ENCODE data around the gene UNC50.

Gene UNC50

GRCh38 chr2:98576666-98577312 lies 31.6 kb upstream of the UNC50 start:
- H3K36me3 ChIP-seq (ENCODE audit: control insufficient read depth, insufficient read depth, low read length): peaks cover 90% of the 10 kb centered on the region
- no peaks in the 10 kb centered on the region for H3K9me3 ChIP-seq (ENCODE audit: control insufficient read depth, low read length)
- H3K4me3 ChIP-seq (ENCODE audit: insufficient read depth, low read depth, low read length, poor library complexity, severe bottlenecking): no peak overlapping the region
- DNase-seq: no peak
- H3K27me3 ChIP-seq (replicated peaks; ENCODE audit: control insufficient read depth, insufficient read depth, low read length, poor library complexity, severe bottlenecking): no peaks in the 10 kb centered on the region
- H3K27ac ChIP-seq (ENCODE audit: insufficient read depth, low read length, poor library complexity, severe bottlenecking): no peak overlapping the region
- H3K4me1 ChIP-seq (ENCODE audit: control insufficient read depth, insufficient read depth, low read length, poor library complexity, severe bottlenecking): no peaks in the 10 kb centered on the region

- Histone ChIP-seq H3K9me3 (ENCODE audit: control insufficient read depth, low read length) (no peaks in the 10 kb centered on the region), H3K27me3 (replicated peaks; ENCODE audit: control insufficient read depth, insufficient read depth, low read length, poor library complexity, severe bottlenecking) (no peaks in the 10 kb centered on the region), H3K4me1 (ENCODE audit: control insufficient read depth, insufficient read depth, low read length, poor library complexity, severe bottlenecking) (no peaks in the 10 kb centered on the region), H3K4me3 (ENCODE audit: insufficient read depth, low read depth, low read length, poor library complexity, severe bottlenecking) (no peak overlapping the region), H3K36me3 (ENCODE audit: control insufficient read depth, insufficient read depth, low read length) (peaks cover 88% of the 10 kb centered on the region), H3K27ac (ENCODE audit: insufficient read depth, low read length, poor library complexity, severe bottlenecking) (no peak overlapping the region)
- DNase-seq: no peak
Measured at GRCh38 chr2:98577313-98577712, 31.1 kb upstream of the UNC50 start.

- Histone ChIP-seq H3K4me3 (ENCODE audit: insufficient read depth, low read depth, low read length, poor library complexity, severe bottlenecking) (no peak overlapping the region), H3K27ac (ENCODE audit: insufficient read depth, low read length, poor library complexity, severe bottlenecking) (no peak overlapping the region), H3K9me3 (ENCODE audit: control insufficient read depth, low read length) (no peaks in the 10 kb centered on the region), H3K36me3 (ENCODE audit: control insufficient read depth, insufficient read depth, low read length) (peaks cover 88% of the 10 kb centered on the region), H3K4me1 (ENCODE audit: control insufficient read depth, insufficient read depth, low read length, poor library complexity, severe bottlenecking) (no peaks in the 10 kb centered on the region), H3K27me3 (replicated peaks; ENCODE audit: control insufficient read depth, insufficient read depth, low read length, poor library complexity, severe bottlenecking) (no peaks in the 10 kb centered on the region)
- no peak for DNase-seq
Measured at GRCh38 chr2:98578231-98578630, 30.2 kb upstream of the UNC50 start.

- DNase-seq: no peak
- Histone ChIP-seq H3K36me3 (ENCODE audit: control insufficient read depth, insufficient read depth, low read length) (peaks cover 90% of the 10 kb centered on the region), H3K4me1 (ENCODE audit: control insufficient read depth, insufficient read depth, low read length, poor library complexity, severe bottlenecking) (no peaks in the 10 kb centered on the region), H3K27ac (ENCODE audit: insufficient read depth, low read length, poor library complexity, severe bottlenecking) (no peak overlapping the region), H3K9me3 (ENCODE audit: control insufficient read depth, low read length) (no peaks in the 10 kb centered on the region), H3K27me3 (replicated peaks; ENCODE audit: control insufficient read depth, insufficient read depth, low read length, poor library complexity, severe bottlenecking) (no peaks in the 10 kb centered on the region), H3K4me3 (ENCODE audit: insufficient read depth, low read depth, low read length, poor library complexity, severe bottlenecking) (no peak overlapping the region)
Measured at GRCh38 chr2:98579926-98580325, 28.5 kb upstream of the UNC50 start.

GRCh38 chr2:98580656-98581284 lies 27.6 kb upstream of the UNC50 start:
- H3K4me1 ChIP-seq (ENCODE audit: control insufficient read depth, insufficient read depth, low read length, poor library complexity, severe bottlenecking): no peaks in the 10 kb centered on the region
- no peaks in the 10 kb centered on the region for H3K9me3 ChIP-seq (ENCODE audit: control insufficient read depth, low read length)
- no peak overlapping the region for H3K27ac ChIP-seq (ENCODE audit: insufficient read depth, low read length, poor library complexity, severe bottlenecking)
- peaks cover 83% of the 10 kb centered on the region for H3K36me3 ChIP-seq (ENCODE audit: control insufficient read depth, insufficient read depth, low read length)
- no peak overlapping the region for H3K4me3 ChIP-seq (ENCODE audit: insufficient read depth, low read depth, low read length, poor library complexity, severe bottlenecking)
- no peak for DNase-seq
- no peaks in the 10 kb centered on the region for H3K27me3 ChIP-seq (replicated peaks; ENCODE audit: control insufficient read depth, insufficient read depth, low read length, poor library complexity, severe bottlenecking)

GRCh38 chr2:98582523-98582922 lies 25.9 kb upstream of the UNC50 start:
- Histone ChIP-seq H3K27me3 (replicated peaks; ENCODE audit: control insufficient read depth, insufficient read depth, low read length, poor library complexity, severe bottlenecking) (no peaks in the 10 kb centered on the region), H3K9me3 (ENCODE audit: control insufficient read depth, low read length) (no peaks in the 10 kb centered on the region), H3K4me3 (ENCODE audit: insufficient read depth, low read depth, low read length, poor library complexity, severe bottlenecking) (no peak overlapping the region), H3K27ac (ENCODE audit: insufficient read depth, low read length, poor library complexity, severe bottlenecking) (no peak overlapping the region), H3K4me1 (ENCODE audit: control insufficient read depth, insufficient read depth, low read length, poor library complexity, severe bottlenecking) (no peaks in the 10 kb centered on the region), H3K36me3 (ENCODE audit: control insufficient read depth, insufficient read depth, low read length) (peaks cover 76% of the 10 kb centered on the region)
- DNase-seq: no peak

- Histone ChIP-seq H3K27me3 (replicated peaks; ENCODE audit: control insufficient read depth, insufficient read depth, low read length, poor library complexity, severe bottlenecking) (no peaks in the 10 kb centered on the region), H3K9me3 (ENCODE audit: control insufficient read depth, low read length) (no peaks in the 10 kb centered on the region), H3K27ac (ENCODE audit: insufficient read depth, low read length, poor library complexity, severe bottlenecking) (no peak overlapping the region), H3K4me3 (ENCODE audit: insufficient read depth, low read depth, low read length, poor library complexity, severe bottlenecking) (no peak overlapping the region), H3K4me1 (ENCODE audit: control insufficient read depth, insufficient read depth, low read length, poor library complexity, severe bottlenecking) (no peaks in the 10 kb centered on the region), H3K36me3 (ENCODE audit: control insufficient read depth, insufficient read depth, low read length) (peaks cover 71% of the 10 kb centered on the region)
- DNase-seq: no peak
Measured at GRCh38 chr2:98583276-98583675, 25.1 kb upstream of the UNC50 start.

- Histone ChIP-seq H3K9me3 (ENCODE audit: control insufficient read depth, low read length) (no peaks in the 10 kb centered on the region), H3K27ac (ENCODE audit: insufficient read depth, low read length, poor library complexity, severe bottlenecking) (no peak overlapping the region), H3K27me3 (replicated peaks; ENCODE audit: control insufficient read depth, insufficient read depth, low read length, poor library complexity, severe bottlenecking) (no peaks in the 10 kb centered on the region), H3K4me3 (ENCODE audit: insufficient read depth, low read depth, low read length, poor library complexity, severe bottlenecking) (no peak overlapping the region), H3K36me3 (ENCODE audit: control insufficient read depth, insufficient read depth, low read length) (peaks cover 66% of the 10 kb centered on the region), H3K4me1 (ENCODE audit: control insufficient read depth, insufficient read depth, low read length, poor library complexity, severe bottlenecking) (no peaks in the 10 kb centered on the region)
- no peak for DNase-seq
Measured at GRCh38 chr2:98583816-98584618, 24.4 kb upstream of the UNC50 start.

GRCh38 chr2:98585386-98585785 lies 23.0 kb upstream of the UNC50 start:
- Histone ChIP-seq H3K4me3 (ENCODE audit: insufficient read depth, low read depth, low read length, poor library complexity, severe bottlenecking) (no peak overlapping the region), H3K9me3 (ENCODE audit: control insufficient read depth, low read length) (no peaks in the 10 kb centered on the region), H3K36me3 (ENCODE audit: control insufficient read depth, insufficient read depth, low read length) (peaks cover 64% of the 10 kb centered on the region), H3K27ac (ENCODE audit: insufficient read depth, low read length, poor library complexity, severe bottlenecking) (no peak overlapping the region), H3K27me3 (replicated peaks; ENCODE audit: control insufficient read depth, insufficient read depth, low read length, poor library complexity, severe bottlenecking) (no peaks in the 10 kb centered on the region), H3K4me1 (ENCODE audit: control insufficient read depth, insufficient read depth, low read length, poor library complexity, severe bottlenecking) (no peaks in the 10 kb centered on the region)
- DNase-seq: no peak

- no peak overlapping the region for H3K4me3 ChIP-seq (ENCODE audit: insufficient read depth, low read depth, low read length, poor library complexity, severe bottlenecking)
- peaks cover 63% of the 10 kb centered on the region for H3K36me3 ChIP-seq (ENCODE audit: control insufficient read depth, insufficient read depth, low read length)
Measured at GRCh38 chr2:98586551-98587140, 21.7 kb upstream of the UNC50 start.

More at GRCh38 chr2:98586551-98587140, 21.7 kb upstream of the UNC50 start:
- Histone ChIP-seq H3K4me1 (ENCODE audit: control insufficient read depth, insufficient read depth, low read length, poor library complexity, severe bottlenecking) (no peaks in the 10 kb centered on the region), H3K27me3 (replicated peaks; ENCODE audit: control insufficient read depth, insufficient read depth, low read length, poor library complexity, severe bottlenecking) (no peaks in the 10 kb centered on the region), H3K27ac (ENCODE audit: insufficient read depth, low read length, poor library complexity, severe bottlenecking) (peak overlapping the region; percentile 14), H3K9me3 (ENCODE audit: control insufficient read depth, low read length) (no peaks in the 10 kb centered on the region)
- DNase-seq: no peak

Data from effector memory CD4-positive, alpha-beta T cell (primary cell).